GM18858 (cell line): ENCODE measurements around the gene PCP2.

Experiments
- ATAC-seq: cut with Tn5 transposase; IDR thresholded peaks from one replicate; pipeline ENCODE4 v1.9.1; 2021; ENCODE audit not compliant: unreplicated experiment

Gene PCP2

GRCh38 chr19:7619671-7620441, 13.7 kb downstream of the PCP2 start:
- ATAC-seq: no peak

DNA sequence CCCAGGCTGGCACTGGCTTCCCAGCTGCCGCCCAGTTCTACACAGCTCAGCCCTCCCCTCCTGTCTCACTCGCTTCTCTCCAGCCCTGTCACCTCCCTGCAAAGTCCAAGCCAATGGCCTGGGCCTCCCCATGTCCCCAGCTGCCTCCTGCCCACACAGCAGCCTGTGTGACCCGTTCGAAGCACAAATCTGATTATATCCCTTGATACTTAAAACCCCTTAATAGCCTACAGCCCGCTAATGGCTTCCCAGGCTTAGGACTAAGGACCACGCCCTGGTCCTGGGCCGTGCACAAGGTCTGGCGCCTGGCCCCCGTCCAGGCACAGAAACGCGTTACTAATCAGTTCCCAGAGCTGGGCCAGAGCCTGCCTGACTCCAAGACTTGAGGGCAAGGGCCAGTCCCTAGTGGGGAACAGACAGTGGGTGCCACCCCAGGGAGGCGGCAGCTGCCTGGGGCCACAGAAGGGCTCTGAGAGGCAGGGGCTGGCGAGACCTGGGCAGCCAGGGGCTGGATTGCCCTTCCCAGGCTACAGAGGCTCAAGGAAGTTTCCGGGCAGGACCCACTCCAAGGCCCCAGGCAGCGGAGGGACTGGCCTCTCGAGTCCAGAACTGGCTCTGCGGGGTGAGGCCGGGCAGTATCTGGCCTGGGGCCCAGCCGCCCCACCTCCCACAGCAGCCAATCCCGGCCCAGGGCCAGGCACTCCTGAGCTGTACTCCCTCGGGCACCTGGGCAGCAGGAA, 14.6 kb downstream of the PCP2 start:
- ATAC-seq: no peak

GRCh38 chr19:7618348-7618747, 15.2 kb downstream of the PCP2 start:
- no peak for ATAC-seq

DNA sequence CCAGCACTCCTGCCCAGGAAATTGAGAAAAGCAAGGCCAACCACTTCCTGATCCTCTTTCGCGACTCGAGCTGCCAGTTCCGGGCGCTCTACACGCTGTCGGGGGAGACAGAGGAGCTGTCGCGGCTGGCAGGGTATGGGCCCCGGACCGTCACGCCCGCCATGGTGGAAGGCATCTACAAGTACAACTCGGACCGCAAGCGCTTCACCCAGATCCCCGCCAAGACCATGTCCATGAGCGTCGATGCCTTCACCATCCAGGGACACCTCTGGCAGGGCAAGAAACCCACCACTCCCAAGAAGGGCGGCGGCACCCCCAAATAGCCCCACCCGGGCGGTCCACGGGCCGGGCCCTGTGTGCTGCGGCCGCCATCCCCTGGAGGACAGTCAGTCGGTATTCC, 15.8 kb downstream of the PCP2 start:
- no peak for ATAC-seq

DNA sequence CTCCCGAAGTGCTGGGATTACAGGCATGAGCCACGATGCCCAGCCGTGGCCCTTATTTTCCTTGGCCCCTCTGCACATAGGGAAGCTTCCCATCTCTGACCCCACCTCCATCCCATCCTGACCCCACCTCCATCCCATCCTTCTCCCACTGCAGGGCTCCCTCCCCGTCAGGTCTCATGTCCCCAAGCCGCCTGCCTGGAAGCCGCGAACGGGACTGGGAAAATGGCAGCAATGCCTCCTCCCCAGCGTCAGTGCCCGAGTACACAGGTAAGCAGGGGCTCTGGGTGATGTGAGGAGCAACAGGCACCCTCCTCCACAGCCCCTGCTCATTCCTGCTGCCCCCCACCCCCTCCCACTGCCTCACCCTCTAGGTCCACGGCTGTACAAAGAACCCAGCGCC, 16.3 kb downstream of the PCP2 start:
- no peak for ATAC-seq

DNA sequence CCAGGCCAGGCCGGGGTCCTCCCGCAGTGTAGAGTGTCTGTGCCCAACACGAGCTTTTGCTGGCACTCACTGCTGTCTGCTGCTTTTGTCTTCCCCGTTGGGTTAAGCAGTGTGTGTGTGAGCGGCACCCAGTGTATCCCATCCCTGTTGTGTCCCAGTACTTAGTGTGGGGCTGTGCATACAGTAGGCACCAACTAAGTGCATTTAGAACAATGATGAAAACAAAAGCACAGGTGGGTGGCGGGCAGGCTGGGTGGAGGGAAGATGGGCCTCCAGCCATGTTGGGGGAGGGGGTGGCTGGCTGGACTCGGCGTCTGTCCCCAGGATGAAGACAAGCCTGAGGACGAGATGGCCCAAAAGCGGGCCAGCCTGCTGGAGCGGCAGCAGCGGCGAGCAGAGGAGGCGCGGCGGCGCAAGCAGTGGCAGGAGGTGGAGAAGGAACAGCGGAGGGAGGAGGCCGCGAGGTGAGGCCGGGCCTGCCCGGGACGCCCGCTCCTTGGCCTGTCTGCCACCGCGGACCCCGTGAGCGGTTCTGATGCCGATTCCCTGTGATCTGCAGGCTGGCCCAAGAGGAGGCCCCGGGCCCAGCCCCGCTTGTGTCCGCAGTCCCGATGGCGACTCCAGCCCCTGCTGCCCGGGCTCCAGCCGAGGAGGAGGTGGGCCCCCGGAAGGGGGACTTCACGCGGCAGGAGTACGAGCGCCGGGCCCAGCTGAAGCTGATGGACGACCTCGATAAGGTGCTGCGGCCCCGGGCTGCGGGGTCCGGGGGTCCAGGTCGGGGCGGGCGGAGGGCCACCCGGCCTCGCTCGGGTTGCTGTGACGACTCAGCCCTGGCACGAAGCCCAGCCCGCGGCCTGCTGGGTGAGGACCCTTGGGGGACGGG, 18.4 kb downstream of the PCP2 start:
- ATAC-seq: no peak

DNA sequence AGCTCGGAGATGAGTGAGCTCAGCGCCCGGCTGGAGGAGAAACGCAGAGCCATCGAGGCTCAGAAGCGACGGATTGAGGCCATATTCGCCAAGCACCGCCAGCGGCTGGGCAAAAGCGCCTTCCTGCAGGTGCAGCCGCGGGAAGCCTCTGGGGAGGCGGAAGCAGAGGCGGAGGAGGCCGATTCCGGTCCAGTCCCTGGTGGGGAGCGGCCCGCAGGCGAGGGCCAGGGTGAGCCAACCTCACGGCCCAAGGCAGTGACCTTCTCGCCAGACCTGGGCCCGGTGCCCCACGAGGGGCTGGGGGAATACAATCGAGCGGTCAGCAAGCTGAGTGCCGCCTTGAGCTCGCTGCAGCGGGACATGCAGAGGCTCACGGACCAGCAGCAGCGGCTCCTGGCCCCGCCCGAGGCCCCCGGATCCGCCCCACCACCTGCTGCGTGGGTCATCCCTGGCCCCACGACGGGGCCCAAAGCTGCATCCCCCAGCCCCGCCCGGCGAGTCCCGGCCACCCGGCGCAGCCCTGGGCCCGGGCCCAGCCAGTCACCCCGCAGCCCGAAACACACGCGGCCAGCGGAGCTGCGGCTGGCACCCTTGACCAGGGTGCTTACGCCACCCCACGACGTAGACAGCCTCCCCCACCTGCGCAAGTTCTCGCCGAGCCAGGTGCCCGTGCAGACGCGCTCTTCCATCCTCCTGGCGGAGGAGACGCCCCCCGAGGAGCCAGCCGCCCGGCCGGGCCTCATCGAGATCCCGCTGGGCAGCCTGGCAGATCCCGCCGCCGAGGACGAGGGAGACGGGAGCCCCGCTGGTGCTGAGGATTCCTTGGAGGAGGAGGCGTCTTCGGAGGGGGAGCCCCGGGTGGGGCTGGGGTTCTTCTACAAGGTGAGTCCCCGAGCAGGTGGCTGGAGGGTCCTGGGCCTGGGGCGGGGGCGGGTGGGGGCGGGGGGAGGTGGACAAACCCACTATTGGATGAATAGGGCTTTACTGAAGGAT, 20.9 kb downstream of the PCP2 start:
- no peak for ATAC-seq

DNA sequence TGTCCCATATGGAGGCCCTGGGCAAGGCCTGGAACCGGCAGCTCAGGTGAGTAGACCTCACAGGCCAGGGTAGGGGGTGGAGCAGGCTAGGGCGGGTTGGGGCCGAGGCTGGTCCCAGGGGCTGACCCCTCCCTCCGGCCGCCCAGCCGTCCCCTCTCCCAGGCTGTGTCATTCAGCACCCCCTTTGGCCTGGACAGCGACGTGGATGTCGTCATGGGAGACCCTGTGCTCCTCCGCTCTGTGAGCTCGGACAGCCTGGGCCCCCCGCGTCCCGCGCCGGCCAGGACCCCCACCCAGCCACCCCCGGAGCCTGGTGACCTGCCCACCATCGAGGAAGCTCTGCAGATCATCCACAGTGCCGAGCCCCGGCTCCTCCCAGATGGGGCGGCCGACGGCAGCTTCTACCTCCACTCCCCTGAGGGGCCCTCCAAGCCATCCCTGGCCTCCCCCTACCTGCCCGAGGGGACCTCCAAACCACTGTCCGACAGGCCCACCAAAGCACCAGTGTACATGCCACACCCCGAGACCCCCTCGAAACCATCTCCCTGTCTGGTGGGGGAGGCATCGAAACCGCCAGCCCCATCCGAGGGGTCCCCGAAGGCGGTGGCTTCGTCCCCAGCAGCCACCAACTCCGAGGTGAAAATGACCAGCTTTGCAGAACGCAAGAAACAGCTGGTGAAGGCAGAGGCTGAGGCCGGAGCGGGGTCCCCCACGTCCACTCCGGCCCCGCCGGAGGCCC, 21.8 kb downstream of the PCP2 start:
- no peak for ATAC-seq

DNA sequence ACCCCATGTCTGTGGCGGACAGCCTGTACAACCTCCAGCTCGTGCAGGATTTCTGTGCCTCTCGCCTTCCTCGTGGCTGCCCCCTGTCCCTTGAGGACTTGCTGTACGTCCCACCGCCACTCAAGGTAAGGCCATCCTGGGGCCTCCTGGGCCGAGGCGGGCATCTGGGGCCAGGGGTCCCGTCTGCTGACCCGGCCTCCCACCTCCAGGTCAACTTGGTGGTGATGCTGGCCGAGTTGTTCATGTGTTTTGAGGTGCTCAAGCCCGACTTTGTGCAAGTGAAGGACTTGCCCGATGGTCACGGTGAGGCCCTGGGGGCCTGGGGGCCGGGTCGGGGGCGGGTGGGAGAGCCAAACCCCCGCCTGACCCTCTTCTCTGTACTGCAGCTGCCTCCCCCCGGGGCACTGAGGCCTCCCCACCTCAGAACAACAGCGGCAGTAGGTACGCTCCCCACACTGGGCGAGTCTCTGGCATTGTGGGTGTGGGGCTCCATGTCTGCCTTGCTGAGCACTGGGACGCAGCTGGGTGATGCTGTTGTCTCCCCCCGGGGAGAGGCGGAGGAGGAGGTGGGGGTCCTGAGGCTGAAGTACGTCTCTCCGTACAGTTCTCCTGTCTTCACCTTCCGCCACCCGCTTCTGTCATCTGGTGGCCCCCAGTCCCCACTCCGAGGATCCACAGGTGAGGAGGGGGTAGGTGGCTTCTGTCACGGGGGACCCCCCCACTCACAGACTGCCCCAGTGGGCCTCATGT, 22.9 kb downstream of the PCP2 start:
- ATAC-seq: no peak

DNA sequence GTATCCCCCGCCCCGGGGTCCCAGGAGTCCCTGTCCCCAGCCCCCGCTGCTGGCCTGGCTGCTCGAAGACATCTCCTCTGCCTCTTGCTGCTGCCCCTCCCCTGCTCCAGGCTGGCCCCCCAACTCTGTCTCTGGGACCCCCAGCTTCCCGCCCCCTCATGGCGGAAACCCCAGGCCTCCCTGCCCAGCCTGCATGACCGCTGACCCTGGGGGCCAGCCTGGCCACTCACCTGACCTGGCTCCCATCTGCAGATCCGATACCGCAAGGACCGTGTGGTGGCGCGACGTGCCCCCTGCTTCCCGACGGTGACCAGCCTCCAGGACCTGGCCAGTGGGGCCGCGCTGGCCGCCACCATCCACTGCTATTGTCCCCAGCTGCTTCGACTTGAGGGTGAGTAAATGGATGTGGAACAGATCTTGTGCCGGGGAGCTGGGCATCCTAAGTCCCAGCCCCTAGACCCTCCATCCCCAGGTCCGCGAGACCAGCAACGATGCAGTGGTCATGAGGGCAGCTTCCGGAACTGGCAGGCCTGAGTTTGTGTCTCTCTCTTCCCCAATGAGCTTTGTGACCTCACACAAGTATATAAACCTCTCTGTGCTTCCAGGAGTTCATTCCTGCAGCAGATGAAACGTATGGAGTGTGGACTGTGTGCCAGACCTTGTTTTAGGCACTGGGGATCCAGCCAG, 25.5 kb downstream of the PCP2 start:
- ATAC-seq: no peak

DNA sequence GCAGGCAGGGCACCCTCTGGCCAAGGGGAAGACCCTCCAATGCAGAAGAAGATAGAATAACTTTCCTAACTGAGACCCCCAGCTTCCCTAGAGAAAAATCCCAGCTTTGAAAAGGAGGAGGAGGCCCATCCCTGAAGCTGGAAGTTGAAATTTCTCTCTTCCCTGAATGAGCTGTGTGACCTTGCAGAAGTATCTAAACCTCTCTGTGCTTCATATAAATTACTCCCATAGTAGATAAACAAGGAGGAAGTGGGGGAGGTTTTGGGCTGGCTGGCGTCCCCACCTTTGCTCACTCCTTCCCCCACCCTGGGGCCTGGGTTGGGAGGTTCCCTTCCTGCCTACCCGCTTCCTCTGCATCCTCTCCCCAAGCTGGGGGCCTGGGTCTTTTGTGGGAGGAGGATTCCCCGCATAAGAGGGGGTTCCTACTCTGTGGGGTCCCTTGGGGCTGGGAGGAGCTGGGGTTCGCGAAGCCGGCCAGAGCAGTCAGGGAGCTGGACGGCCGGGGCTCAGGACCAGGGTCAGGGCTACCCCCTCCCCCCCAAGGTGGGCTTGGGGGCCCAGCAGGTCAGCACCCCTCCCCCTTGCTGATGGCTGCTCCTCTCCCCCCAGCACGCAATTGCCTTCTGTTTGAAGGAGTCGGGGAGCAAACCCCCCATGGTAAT, 26.2 kb downstream of the PCP2 start:
- no peak for ATAC-seq

- no peak for ATAC-seq
These were observed 27.2 kb downstream of the PCP2 start for GRCh38 chr19:7606289-7606688.

DNA sequence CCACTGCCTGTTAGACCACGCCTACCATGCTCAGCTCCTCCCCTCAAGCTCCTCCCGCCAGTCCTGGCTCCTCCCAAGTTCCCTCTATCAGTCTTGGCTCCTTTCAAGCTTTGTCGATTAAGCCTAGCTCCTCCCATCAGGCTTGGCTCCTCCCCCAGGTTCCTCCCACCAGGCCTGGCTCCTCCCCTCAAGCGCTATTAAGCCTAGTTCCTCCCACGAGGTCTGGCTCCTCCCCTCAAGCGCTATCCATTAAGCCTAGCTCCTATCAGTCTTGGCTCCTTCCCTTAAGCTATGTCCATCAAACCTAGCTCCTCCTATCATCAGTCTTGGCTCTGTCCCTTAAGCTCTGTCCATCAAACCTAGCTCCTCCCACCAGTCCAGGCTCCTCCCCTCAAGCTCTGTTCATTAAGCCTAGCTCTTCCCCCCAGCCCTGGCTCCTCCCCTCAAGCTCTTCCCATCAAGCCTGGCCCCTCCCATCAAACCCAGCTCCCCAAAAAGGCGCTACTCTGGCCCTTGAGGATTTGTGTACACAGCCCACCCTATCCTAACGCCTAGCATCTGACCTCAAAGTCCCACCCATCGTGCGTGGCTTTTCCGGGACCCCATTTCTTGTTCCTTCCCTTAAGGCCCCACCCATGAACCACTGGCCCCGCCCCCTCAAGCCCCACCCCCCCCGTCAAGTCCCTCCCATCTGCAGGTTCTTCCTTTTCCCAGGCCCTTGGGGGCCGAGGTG, 27.9 kb downstream of the PCP2 start:
- ATAC-seq: no peak

DNA sequence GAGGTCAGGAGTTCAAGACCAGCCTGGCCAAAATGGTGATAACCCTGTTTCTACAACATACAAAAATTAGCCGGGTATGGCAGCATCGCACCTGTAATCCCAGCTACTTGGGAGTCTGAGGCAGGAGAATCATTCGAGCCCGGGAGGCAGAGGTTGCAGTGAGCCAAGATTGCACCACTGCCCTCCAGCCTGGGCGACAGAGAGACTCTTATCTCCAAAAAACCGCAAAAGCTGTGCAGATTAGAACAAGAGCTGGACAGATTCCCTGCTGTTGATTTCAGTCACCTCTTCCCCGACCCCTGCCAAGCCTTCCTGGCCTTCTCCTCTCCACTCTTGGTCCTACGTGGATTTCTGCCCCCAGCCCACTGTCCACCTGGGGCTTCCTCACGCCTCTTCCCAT, 29.6 kb downstream of the PCP2 start:
- no peak for ATAC-seq

GRCh38 chr19:7602935-7603497, 30.5 kb downstream of the PCP2 start:
- no peak for ATAC-seq

DNA sequence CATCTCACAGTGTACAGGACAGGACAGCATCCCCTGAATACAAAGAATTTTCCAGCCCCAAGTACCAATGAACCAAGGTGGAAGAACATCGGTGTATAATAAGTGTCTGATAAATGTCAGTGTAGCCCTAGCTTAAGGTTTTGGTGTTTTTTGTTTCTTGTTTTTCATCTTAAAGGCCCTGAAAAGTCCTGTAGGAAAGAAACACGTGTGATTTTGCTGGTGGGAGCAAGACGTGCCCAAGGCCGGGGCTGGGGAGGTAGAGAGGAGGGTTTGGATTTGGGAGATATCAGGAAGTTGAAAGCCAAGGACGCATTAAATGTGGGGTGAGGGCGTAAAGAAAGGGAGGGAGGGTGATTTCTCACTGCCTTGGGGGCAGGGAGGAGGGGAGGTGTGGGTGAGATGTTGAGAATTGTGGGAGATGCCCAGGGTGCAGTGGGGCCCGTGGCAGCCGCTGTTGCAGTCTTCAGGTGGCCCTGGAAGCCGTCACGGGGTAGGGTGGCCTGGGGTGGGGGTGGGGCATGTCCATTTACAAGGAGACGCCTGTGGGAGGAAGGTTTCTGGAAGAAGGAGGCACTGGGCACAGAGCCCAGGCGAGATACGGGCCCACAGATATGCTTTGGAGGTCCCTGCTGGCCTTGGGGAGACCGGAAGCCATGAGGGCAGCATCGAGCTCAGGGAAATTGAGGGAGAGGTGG, 31.1 kb downstream of the PCP2 start:
- ATAC-seq: no peak
